Measurements from ENCODE around the gene BABAM1. TPM values are rescaled to one million over a fixed set of nuclear protein-coding genes. Genes with fewer than 3 reads are reported as not detected.
A peak's percentile ranks its signal among the peaks of the same experiment; 100 is the strongest.

BABAM1 gene
- total and polyA plus RNA-seq, 9 of the 15 experiments (the other 6 are each of a cell fraction or from before 2014, with no cell fraction given), result 14.7 to 160 (median 113) TPM

- TF ChIP-seq MNT (conservative IDR thresholded peaks at IDR 0.05) (peak in 1 of 2 experiments; percentile 31; a peak in 1 of 4 replicates), ZNF253 (CRISPR knock-in tag; conservative IDR thresholded peaks at IDR 0.05) (no peak), CHCHD3 (CRISPR knock-in tag; IDR thresholded peaks at IDR 0.05) (no peak), ETV5 (CRISPR knock-in tag; IDR thresholded peaks at IDR 0.05; ENCODE audit: low read depth) (peak; percentile 54), ZC3H8 (IDR thresholded peaks at IDR 0.05) (no peak), ZFPM2 (CRISPR knock-in tag; IDR thresholded peaks at IDR 0.05) (no peak), POLR2A (conservative IDR thresholded peaks at IDR 0.05) (0 out of 2 replicates have a peak, but pooled peaks have one; percentile 32), MTA3 (IDR thresholded peaks at IDR 0.05; ENCODE audit: borderline replicate concordance) (peak; percentile 88), ZNF212 (CRISPR knock-in tag; IDR thresholded peaks at IDR 0.05) (no peak), SMAD4 (CRISPR knock-in tag; conservative IDR thresholded peaks at IDR 0.05) (0 out of 2 replicates have a peak, but pooled peaks have one; percentile 44), HMGXB4 (CRISPR knock-in tag; IDR thresholded peaks at IDR 0.05) (peak; percentile 82), E2F3 (CRISPR knock-in tag; IDR thresholded peaks at IDR 0.05) (0 out of 2 replicates have a peak, but pooled peaks have one; percentile 30), CREM (IDR thresholded peaks at IDR 0.05; ENCODE audit: low read depth) (peak; percentile 50), ZNF583 (CRISPR knock-in tag; IDR thresholded peaks at IDR 0.05) (peak; percentile 50; the same call in 1 of the 2 replicates), SMAD2 (IDR thresholded peaks at IDR 0.05; ENCODE audit: low read depth, low read length) (no peak), MECOM (CRISPR knock-in tag; IDR thresholded peaks at IDR 0.05) (peak; percentile 33; the same call in 1 of the 2 replicates), ZNF143 (CRISPR knock-in tag; IDR thresholded peaks at IDR 0.05) (no peak), NONO (IDR thresholded peaks at IDR 0.05; ENCODE audit: low read depth in 2 of 2, low read length in 1 of 2) (peak in 1 of 2 experiments; percentile 53; a peak in 1 of 4 replicates)
- TF ChIP-seq, protein P1, sequence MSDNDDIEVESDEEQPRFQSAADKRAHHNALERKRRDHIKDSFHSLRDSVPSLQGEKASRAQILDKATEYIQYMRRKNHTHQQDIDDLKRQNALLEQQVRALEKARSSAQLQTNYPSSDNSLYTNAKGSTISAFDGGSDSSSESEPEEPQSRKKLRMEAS (CRISPR knock-in tag; IDR thresholded peaks at IDR 0.05), result peak; percentile 63
- TF ChIP-seq, protein P2, sequence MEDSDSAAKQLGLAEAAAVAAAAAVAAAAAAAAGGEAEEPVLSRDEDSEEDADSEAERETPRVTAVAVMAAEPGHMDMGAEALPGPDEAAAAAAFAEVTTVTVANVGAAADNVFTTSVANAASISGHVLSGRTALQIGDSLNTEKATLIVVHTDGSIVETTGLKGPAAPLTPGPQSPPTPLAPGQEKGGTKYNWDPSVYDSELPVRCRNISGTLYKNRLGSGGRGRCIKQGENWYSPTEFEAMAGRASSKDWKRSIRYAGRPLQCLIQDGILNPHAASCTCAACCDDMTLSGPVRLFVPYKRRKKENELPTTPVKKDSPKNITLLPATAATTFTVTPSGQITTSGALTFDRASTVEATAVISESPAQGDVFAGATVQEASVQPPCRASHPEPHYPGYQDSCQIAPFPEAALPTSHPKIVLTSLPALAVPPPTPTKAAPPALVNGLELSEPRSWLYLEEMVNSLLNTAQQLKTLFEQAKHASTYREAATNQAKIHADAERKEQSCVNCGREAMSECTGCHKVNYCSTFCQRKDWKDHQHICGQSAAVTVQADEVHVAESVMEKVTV (CRISPR knock-in tag; IDR thresholded peaks at IDR 0.05), result peak; percentile 81
- TF ChIP-seq, protein P3, sequence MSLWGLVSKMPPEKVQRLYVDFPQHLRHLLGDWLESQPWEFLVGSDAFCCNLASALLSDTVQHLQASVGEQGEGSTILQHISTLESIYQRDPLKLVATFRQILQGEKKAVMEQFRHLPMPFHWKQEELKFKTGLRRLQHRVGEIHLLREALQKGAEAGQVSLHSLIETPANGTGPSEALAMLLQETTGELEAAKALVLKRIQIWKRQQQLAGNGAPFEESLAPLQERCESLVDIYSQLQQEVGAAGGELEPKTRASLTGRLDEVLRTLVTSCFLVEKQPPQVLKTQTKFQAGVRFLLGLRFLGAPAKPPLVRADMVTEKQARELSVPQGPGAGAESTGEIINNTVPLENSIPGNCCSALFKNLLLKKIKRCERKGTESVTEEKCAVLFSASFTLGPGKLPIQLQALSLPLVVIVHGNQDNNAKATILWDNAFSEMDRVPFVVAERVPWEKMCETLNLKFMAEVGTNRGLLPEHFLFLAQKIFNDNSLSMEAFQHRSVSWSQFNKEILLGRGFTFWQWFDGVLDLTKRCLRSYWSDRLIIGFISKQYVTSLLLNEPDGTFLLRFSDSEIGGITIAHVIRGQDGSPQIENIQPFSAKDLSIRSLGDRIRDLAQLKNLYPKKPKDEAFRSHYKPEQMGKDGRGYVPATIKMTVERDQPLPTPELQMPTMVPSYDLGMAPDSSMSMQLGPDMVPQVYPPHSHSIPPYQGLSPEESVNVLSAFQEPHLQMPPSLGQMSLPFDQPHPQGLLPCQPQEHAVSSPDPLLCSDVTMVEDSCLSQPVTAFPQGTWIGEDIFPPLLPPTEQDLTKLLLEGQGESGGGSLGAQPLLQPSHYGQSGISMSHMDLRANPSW (CRISPR knock-in tag; IDR thresholded peaks at IDR 0.05), result 0 out of 2 replicates have a peak, but pooled peaks have one; percentile 62
Observed at GRCh38 chr19:17282488-17283125, 15.4 kb downstream of the BABAM1 start (continued).

Data from K562 (cell line).